Pancreas (tissue), 10 donors: ENCODE data around the gene MAP2. TPM values are rescaled to one million over a fixed set of nuclear protein-coding genes. Genes with fewer than 3 reads are reported as not detected.

ENCODE experiments used
- ATAC-seq, 4 donors: fragments of 200-7000 bp; cut with Tn5 transposase; one replicate each; pipeline versions ENCODE4 v1.8.0 to v1.9.1; 2020; ENCODE audit warnings: mild to moderate bottlenecking in 4 of 4, moderate library complexity in 4 of 4
- DNase-seq, 6 donors: peaks; one replicate each; pipeline ENCODE4 v3.0.0-alpha.2; 2020
- FAIRE-seq: peaks from 2 replicates; lab custom pipeline; 2012; peaks lifted over from hg19 to GRCh38; lab: Jason Lieb, UNC
- H3K27ac ChIP-seq, 4 donors: fragments of 200-600 bp; sonication (generic); 1 replicate in 3 of 4; 2 replicates in 1 of 4; pipeline versions ENCODE4 v1.5.0 to v1.8.0; 2020
- H3K27me3 ChIP-seq, 4 donors: fragments of 200-600 bp; one replicate each; pipeline ENCODE4 v1.8.0; 2021
- H3K36me3 ChIP-seq, 3 donors: fragments of 200-600 bp; sonication (generic) in 1 of 3; one replicate each; pipeline versions ENCODE4 v1.5.0 to v1.8.0; 2020 to 2021
- H3K4me1 ChIP-seq, 3 donors: fragments of 200-600 bp; one replicate each; pipeline ENCODE4 v1.8.0; 2021
- H3K4me3 ChIP-seq, 4 donors: fragments of 200-600 bp; sonication (generic) in 2 of 4; one replicate each; pipeline versions ENCODE4 v1.5.0 to v1.8.0; 2020 to 2021
- H3K9me3 ChIP-seq, 4 donors: fragments of 200-600 bp; one replicate each; pipeline ENCODE4 v1.8.0; 2021
- CTCF ChIP-seq, 4 donors: fragments of 200-600 bp; sonication (generic) in 3 of 4; IDR thresholded peaks; one replicate each; pipeline versions ENCODE4 v1.5.0 to v1.8.0; 2021; ENCODE audit warnings: antibody characterized with exemption in 4 of 4
- WGBS, 2 donors: extraction: QIAGEN DNeasy Blood & Tissue Kit; methylation state at CpG; one replicate each; pipeline ENCODE4 v1.1.7; 2013; 5-methylcytosine and 5-hydroxymethylcytosine counted together
- intact Hi-C, 3 donors: fragments of 100-400 bp; cut with DNase I; formaldehyde crosslinking; loops; one replicate each; pipeline versions ENCODE4 v1.11.1 to v1.14.2; 2022
- polyA plus RNA-seq, 2 donors: library from polyadenylated mRNA; stranded (reverse); fragments of 200-250 nt; gene quantifications; one replicate each; pipeline ENCODE4 v1.2.3, GENCODE V29; 2013
- total RNA-seq, 6 donors: library from RNA; stranded (reverse); fragmentation: NEBNext Ultra II Directional in 4 of 6; extraction: Animal tissue kit (Norgen Biotek cat#: 25700) in 4 of 6; gene quantifications; one replicate each; pipeline versions ENCODE4 v1.2.1 to v1.2.4, GENCODE V29; 2021 to 2023
- donor health status: healthy with polysubstance abuse.
- donor health status: DM: no; HTN: no; CAD: no; lungs with moderate emphysema.
- donor health status: DM: no; HTN: no; CAD: no.
- donor health status: control.
- donor health status: control.
- donor health status: Bipolar disorder and iron deficiency.
- donor health status: DM: yes; HTN: yes; CAD: no.
- donor health status: DM: no; HTN: no; CAD: no.
- donor health status: DM: no; HTN: no; CAD: no.
- donor health status: DM: yes; HTN: yes; CAD: no.

Gene MAP2
- total and polyA plus RNA-seq, 8 donors, result 6.9 to 23.9 (median 11.2) TPM

- Histone ChIP-seq H3K9me3 (no peaks in the 10 kb centered on the region), H3K4me3 (no peak overlapping the region), H3K27me3 (no peaks in the 10 kb centered on the region), H3K4me1 (peaks cover 5 to 14% (median 9%) of the 10 kb centered on the region in 3 donors), H3K36me3 (no peaks in the 10 kb centered on the region), H3K27ac (peak overlapping the region; percentile 18 to 67 (median 47))
- no peak for DNase-seq
- no peak for FAIRE-seq
- TF ChIP-seq CTCF (IDR thresholded peaks at IDR 0.05), result no peak
- peak in 2 of 4 donors; percentile 4 to 22 for ATAC-seq
- intact Hi-C loops, result no loop called here
Observed at GRCh38 chr2:209496586-209496982, 72.7 kb downstream of the MAP2 start.

DNA sequence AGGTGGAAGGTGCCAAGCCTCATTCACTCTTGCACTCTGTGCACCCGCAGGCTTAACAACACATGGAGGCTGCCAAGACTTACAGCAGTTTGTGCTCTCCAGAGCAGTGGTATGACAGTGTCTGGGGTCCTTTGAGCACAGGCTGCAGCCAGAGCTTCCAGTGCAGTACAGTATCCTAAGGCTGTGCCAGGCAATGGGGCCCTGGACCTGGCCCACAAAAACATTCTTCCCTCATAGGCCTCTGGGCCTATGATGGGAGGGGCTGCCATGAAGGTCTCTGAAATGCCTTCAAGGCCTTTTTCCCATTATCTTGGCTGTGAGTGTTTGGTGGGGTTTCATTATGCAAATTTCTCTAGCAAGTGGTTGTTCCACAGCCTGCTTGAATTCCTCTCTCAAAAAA, 74.8 kb downstream of the MAP2 start:
- no peak overlapping the region for H3K4me3 ChIP-seq
- H3K36me3 ChIP-seq, result no peaks in the 10 kb centered on the region
- H3K4me1 ChIP-seq, result peaks cover 9 to 17% (median 10%) of the 10 kb centered on the region in 3 donors
- TF ChIP-seq CTCF (IDR thresholded peaks at IDR 0.05), result no peak
- intact Hi-C loops, result no loop called here
- H3K9me3 ChIP-seq, result no peaks in the 10 kb centered on the region
- WGBS, 2 donors, result 96 to 100% methylated on average over 1 of the region's 1 CpG
- no peaks in the 10 kb centered on the region for H3K27me3 ChIP-seq
- peak in 1 of 6 donors; percentile 13 for DNase-seq
- FAIRE-seq, result no peak
- no peak for ATAC-seq
- H3K27ac ChIP-seq, result no peak overlapping the region

- Histone ChIP-seq H3K27me3 (no peaks in the 10 kb centered on the region), H3K4me3 (no peak overlapping the region), H3K36me3 (no peaks in the 10 kb centered on the region), H3K4me1 (peaks cover 9 to 17% (median 10%) of the 10 kb centered on the region in 3 donors), H3K27ac (no peak overlapping the region), H3K9me3 (no peaks in the 10 kb centered on the region)
- TF ChIP-seq CTCF (IDR thresholded peaks at IDR 0.05), result no peak
- ATAC-seq, result no peak
- no peak for DNase-seq
- intact Hi-C loops, result no loop called here
- no peak for FAIRE-seq
Observed at GRCh38 chr2:209499069-209499468, 75.2 kb downstream of the MAP2 start.

DNA sequence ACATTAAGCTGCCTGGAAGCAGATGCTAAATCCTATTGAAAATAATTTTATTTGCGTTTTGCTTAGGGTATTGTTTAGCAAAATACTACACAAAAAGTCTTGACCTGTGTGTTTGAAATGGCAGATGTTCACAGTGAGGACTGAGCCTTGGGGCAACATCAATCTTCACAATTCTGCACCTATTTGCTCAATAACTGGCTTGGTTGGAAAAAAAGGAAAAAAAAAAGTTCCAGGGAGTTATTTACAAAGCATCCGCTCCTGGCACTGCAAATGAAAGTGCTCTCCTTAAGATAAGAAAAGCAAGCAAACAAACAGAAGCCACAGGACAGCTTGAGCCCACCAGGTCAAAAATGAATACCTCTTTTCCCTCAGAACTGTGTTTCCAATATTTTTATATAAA, 77.7 kb downstream of the MAP2 start:
- H3K4me3 ChIP-seq, result no peak overlapping the region
- H3K27me3 ChIP-seq, result no peaks in the 10 kb centered on the region
- ATAC-seq (peak; percentile 42 to 82 (median 71)), FAIRE-seq (no peak), DNase-seq (no peak)
- intact Hi-C loops, result no loop called here
- H3K4me1 ChIP-seq, result peaks cover 0 to 10% (median 8%) of the 10 kb centered on the region in 3 donors
- H3K36me3 ChIP-seq, result no peaks in the 10 kb centered on the region
- no peak for TF ChIP-seq CTCF (IDR thresholded peaks at IDR 0.05)
- no peaks in the 10 kb centered on the region for H3K9me3 ChIP-seq
- 13 to 16% methylated on average over 2 of the region's 2 CpGs for WGBS, 2 donors
- no peak overlapping the region for H3K27ac ChIP-seq

GRCh38 chr2:209505410-209505809, 81.6 kb downstream of the MAP2 start:
- FAIRE-seq (no peak), ATAC-seq (no peak), DNase-seq (no peak)
- intact Hi-C loops, result no loop called here
- Histone ChIP-seq H3K36me3 (no peaks in the 10 kb centered on the region), H3K9me3 (no peaks in the 10 kb centered on the region), H3K4me3 (no peak overlapping the region), H3K27me3 (no peaks in the 10 kb centered on the region), H3K4me1 (peaks cover 6 to 27% (median 8%) of the 10 kb centered on the region in 3 donors), H3K27ac (no peak overlapping the region)
- 90% methylated on average over 2 of the region's 2 CpGs for WGBS, 2 donors
- no peak for TF ChIP-seq CTCF (IDR thresholded peaks at IDR 0.05)
